EH (cell line): ENCODE results near the gene ANAPC15.

ENCODE experiments used
- DNase-seq: peaks from one replicate; pipeline ENCODE4 v3.0.0-alpha.2; 2015; ENCODE audit warnings: low read depth

ANAPC15 gene

GRCh38 chr11:72125956-72126355 is 13.5 kb upstream of the ANAPC15 start:
- DNase-seq = no peak

DNA sequence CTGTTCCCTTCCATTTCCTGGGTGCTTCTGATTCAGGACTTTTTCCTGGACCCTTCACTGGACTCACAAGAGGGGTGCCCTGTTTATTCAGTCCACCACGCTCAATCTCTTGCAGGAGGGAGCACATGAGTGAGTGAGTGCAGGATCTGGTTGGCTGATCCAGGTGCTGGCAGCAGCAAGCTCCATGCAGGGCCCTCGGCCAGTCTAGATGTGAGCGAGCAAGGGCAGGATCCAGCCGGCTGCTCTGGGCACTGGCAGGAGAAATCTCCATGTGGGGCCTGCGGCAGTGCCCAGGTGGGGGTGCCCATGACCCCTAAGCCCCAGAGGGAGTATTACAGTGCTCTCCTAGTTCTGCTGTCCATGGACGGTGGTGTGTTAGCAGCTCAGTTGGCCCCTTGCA is 11.6 kb upstream of the ANAPC15 start:
- DNase-seq = no peak

GRCh38 chr11:72123117-72123653 is 10.7 kb upstream of the ANAPC15 start:
- DNase-seq = peak; percentile 46

- DNase-seq = no peak
Measured at GRCh38 chr11:72122607-72123006, 10.1 kb upstream of the ANAPC15 start.

DNA sequence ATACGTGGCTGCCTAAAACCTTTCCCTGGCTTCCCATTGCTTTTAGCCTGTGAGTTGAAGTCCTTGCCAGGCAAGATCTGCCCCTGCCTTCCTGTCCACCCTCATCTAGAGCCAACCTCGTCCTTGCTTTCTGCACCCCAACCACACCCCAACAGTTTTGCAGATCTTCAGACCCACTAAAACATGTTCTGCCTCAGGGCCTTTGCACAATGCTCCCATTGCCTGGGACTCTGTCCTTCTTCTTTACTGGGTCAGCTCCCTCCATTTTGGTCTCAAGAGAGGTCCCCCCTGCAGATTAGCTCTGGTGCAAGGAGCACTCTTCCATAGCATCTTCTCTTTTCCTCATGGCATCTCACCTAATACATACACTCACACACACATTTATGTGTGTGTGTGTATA is 8.4 kb upstream of the ANAPC15 start:
- DNase-seq = no peak

GRCh38 chr11:72119198-72119597 is 6.7 kb upstream of the ANAPC15 start:
- DNase-seq = no peak

- DNase-seq = peak; percentile 45
Measured at GRCh38 chr11:72116019-72116755, 3.7 kb upstream of the ANAPC15 start.

DNA sequence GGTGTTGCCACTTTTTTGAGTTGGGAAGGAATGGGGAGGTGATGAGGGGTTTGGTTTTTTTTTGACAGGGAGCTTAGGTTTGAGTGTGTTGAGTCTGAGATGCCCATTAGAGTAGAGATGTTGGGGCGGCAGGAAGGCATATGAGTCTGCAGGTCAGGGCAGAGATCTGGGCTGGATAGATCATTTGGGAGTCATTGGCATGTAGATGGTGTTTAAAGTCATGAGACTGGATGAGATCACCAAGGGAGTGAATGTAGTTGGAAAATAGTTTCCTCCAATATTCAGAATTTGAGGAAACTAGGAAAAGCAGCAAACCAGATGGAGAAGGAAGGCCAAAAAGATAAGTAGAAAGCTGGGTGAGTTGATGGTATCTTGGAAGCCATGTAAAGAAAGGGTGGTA is 2.1 kb upstream of the ANAPC15 start:
- peak; percentile 40 for DNase-seq

DNA sequence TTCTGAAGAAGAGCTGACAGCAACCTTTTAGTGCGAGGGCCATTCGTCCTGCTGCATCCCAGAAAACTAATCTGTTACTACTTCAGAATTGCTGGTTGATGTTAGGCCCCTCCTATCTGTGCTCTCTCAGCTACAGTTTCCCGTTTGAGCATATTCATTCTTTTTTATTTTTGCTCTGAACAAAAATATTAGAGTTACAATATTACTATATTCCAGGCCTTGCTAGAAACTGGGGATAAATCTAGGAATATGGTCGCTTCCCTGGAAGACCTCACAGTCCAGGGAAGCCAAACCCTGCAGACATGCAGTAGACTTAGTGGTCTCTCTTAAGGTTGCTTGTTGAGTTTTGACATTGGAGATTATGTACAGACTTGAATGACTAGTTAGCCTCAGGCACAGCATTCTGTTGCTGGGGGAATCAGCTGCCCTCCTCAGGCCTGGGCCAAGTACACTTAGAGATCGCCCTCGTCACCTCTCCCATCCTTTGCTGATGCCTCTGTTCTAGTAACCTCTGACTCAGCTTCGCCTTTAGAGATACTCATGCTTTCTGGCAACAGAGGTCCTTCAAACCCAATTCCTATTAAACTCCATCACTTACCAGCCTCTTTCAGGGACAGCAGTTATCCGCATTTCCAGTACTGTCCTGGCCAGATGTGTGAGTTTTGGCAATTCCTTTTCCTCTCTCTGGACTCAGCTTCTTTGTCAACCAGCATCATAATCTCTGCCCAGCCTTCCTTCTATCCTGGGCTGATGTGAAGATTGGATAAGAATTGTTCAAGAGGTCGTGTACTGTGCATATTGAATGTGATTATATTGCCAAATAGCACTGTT is 698 bp upstream of the ANAPC15 start:
- DNase-seq = peak; percentile 94

DNA sequence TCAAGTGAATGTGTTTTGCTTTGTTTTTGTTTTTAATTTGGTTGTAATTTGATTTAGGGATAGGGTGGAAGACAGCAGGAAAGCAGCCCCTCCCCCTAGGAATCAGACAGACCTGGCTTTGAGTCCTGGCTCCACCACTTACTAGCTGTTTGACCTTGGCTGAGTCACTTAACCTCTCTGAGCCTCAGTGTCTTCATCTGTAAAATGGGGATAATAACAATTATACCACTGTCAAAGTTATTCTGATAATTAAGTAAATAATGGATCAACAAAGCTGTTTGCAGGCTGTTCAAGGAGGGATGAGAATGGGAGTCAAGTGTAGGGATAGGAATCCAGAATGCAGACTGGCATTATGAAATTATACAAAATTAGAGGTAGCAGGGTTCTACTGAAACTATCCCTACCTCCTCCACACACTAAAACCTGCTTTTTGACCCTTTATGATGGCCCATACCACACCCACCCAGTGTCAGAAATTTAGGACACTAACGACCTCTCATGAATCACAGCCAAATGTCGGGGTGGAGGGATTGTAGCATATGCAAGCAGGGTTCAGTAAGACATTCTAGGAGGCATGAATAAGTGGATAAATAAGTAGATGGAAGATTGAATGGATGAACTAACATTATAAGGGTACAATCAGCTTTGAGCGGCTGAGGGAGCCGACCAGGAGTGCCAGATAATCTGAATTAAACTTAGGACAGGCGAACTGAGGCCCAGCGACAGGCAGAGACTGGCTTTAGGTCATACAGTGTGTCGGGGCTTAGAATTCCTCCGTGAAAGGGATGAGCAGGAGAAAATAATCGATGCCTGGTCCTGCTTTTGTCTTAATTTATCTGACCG is 974 bp downstream of the ANAPC15 start:
- DNase-seq = no peak

- DNase-seq = no peak
Measured at GRCh38 chr11:72105888-72106287, 6.6 kb downstream of the ANAPC15 start, which contains the start of gene TOMT. Gene TOMT (plus strand): TSS chr11:72105924. CDS start chr11:72105952, 28 bp downstream.

DNA sequence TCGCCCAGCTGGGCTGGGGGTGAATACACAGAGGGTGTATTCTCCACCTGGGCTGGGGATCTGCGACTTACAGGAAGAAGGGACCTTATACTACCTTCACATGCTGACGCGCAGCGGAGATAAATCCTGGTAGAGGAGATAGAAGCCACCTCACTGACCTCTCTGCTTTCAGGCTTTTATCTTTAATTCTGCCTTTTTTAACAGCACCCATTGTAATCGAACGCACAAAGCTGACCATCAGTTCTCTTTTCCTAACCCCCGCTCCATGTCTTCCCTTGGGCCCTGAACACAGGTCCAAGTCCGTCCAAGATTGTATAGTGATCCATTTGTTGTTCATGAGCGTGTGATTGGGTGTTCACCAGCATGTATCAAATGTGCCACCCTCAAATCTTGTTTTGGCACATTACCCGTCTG is 8.7 kb downstream of the ANAPC15 start:
- no peak for DNase-seq

- DNase-seq = peak; percentile 99
Measured at GRCh38 chr11:72102946-72103753, 9.3 kb downstream of the ANAPC15 start, which contains the start of gene LAMTOR1. Gene LAMTOR1 (minus strand): TSS chr11:72103297. CDS start chr11:72103224, 73 bp downstream.

GRCh38 chr11:72102631-72102945 is 9.9 kb downstream of the ANAPC15 start:
- no peak for DNase-seq

DNA sequence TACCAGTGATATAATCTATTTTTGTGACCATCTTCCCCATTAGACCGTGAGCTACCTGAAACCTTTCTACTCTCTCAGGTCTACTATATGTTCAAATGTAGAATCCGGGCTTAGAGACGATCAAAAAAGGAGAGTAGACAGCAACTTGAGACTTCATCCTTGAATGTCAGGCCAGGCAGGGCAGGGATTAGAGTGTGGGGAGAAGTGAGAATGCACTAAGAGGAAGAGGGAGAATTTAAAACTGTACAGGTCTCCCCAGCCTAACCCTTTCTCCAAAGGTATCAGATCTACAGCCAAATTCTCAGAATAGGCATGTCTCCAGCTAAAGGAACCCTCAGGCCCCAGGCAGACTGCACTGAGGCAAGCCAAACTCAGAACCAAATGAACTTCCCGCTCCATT is 10.3 kb downstream of the ANAPC15 start:
- DNase-seq = no peak

- no peak for DNase-seq
Measured at GRCh38 chr11:72100462-72100861, 12.0 kb downstream of the ANAPC15 start.

- no peak for DNase-seq
Measured at GRCh38 chr11:72100009-72100408, 12.5 kb downstream of the ANAPC15 start.

DNA sequence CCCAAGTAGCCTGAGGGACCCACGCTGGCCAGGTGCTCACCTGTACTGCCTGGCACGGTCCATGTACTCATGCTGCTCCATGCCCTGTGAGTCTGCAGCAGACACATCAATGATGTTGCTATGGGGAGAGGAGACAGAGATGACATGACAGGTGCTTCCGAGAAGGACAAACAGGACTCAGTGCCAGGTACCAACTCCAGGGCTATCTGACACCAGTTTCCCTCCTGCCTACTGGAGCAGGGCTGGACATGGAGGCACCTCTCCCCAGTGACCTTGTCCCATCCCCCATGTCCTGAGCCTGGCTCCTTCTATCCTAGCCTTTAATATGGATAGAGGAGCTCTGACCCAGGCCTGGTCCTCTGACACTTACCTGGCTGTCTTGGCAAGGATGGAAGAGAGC is 13.8 kb downstream of the ANAPC15 start:
- no peak for DNase-seq

- peak; percentile 70 for DNase-seq
Measured at GRCh38 chr11:72091292-72091691, 21.2 kb downstream of the ANAPC15 start.

GRCh38 chr11:72088076-72088808 is 24.3 kb downstream of the ANAPC15 start:
- no peak for DNase-seq
